Measurements from ENCODE around the gene BBS9.

BBS9 gene

DNA sequence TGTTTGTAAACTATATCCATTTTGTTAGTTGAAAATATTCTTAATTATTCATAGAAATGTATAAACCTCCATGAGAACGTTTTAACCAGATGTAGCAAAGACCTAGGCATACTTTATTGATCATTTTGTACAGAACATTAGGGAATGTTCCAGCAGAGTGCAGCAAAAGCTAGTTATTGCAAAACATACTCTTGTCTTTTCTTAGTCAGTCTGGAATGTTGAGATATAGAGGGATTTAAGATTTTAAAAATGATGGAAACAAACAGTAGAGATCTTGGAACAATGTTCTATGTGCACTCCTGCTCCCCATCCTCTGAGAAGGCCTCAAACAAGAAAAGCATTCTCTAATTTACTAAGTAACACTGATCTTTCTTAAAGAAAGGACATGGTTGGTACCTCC is 292.1 kb downstream of the BBS9 start:
- TF ChIP-seq EZH2 (IDR thresholded peaks at IDR 0.05) = no peak
- no peak for TF ChIP-seq FOXP2 (optimal IDR thresholded peaks at IDR 0.05; ENCODE audit: control extremely low read depth, extremely low read length, insufficient read depth)
- TF ChIP-seq POLR2AphosphoS5 (IDR thresholded peaks at IDR 0.05; ENCODE audit: borderline replicate concordance, low read depth, low read length) = no peak
- H3K4me3 ChIP-seq = no peak overlapping the region
- H3K36me3 ChIP-seq (ENCODE audit: insufficient read depth, low read length) = no peaks in the 10 kb centered on the region
- no peak overlapping the region for H3K27ac ChIP-seq
- no peak overlapping the region for H3K9ac ChIP-seq (ENCODE audit: insufficient read length)
- no peaks in the 10 kb centered on the region for H3K9me3 ChIP-seq (ENCODE audit: low read depth, low read length)
- DNase-seq (ENCODE audit: low read depth, low spot score) = no peak

DNA sequence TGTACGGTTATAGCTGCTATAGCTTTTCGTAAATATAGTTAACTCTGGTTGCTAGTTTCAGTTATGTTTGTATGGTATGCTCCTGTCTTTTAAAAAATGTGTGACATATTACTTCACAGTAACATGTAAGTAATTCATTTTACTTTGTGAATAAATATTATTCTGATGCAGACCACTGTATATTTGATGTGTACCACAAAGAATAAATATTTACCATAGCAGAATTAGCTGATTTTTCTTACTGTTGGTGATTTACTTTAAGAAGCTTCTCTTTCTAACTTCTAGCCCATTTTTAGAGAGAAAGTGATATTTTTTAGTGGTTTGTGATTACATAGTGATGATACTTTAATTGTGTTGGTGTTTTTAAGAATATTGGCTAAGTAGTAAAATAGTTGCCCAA is 292.8 kb downstream of the BBS9 start:
- Histone ChIP-seq H3K9ac (ENCODE audit: insufficient read length) (no peak overlapping the region), H3K9me3 (ENCODE audit: low read depth, low read length) (no peaks in the 10 kb centered on the region), H3K4me3 (no peak overlapping the region), H3K36me3 (ENCODE audit: insufficient read depth, low read length) (no peaks in the 10 kb centered on the region), H3K27ac (no peak overlapping the region)
- no peak for DNase-seq (ENCODE audit: low read depth, low spot score)
- TF ChIP-seq EZH2 (IDR thresholded peaks at IDR 0.05) = no peak
- TF ChIP-seq FOXP2 (optimal IDR thresholded peaks at IDR 0.05; ENCODE audit: control extremely low read depth, extremely low read length, insufficient read depth) = no peak
- no peak for TF ChIP-seq POLR2AphosphoS5 (IDR thresholded peaks at IDR 0.05; ENCODE audit: borderline replicate concordance, low read depth, low read length)

DNA sequence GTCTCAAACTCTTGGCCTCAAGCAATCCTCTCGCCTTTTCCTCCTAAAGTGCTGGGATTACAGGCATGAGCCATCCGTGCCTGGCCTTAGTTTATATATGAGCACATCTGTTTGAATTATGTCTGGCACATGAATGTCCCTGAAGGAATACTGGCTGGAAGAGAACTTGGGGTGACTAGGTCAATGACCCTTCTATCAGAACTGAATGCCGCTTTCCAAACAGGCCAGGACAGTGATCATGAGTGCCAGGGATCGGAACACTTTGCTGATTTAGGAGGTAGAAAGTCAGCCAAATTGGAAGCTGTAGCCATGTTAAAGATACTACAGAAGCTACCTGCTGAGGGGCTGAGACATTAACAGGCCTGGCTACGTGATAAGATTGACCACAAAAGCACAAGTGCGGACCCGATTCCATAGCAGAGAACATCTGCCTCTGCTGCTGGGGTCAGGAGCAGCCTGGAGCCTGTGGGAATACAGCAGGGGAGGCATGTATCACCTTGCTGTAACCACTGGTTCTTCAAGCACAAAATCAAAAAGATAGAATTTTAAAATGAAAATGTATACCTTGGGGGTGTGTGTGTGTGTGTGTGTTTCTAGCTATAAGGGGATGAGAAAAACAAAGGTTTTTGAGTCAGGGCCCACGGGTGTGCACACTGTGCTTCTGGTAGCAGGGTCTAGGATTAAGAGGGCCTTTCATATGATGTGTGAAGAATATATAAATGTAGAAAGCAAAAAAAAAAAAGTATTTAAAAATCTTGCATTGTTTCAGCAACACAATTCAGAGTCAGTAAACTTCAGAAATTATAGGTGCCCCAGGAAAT is 293.7 kb downstream of the BBS9 start:
- Histone ChIP-seq H3K9ac (ENCODE audit: insufficient read length) (no peak overlapping the region), H3K4me3 (no peak overlapping the region), H3K27ac (no peak overlapping the region), H3K9me3 (ENCODE audit: low read depth, low read length) (no peaks in the 10 kb centered on the region), H3K36me3 (ENCODE audit: insufficient read depth, low read length) (no peaks in the 10 kb centered on the region)
- DNase-seq (ENCODE audit: low read depth, low spot score) = no peak
- TF ChIP-seq FOXP2 (optimal IDR thresholded peaks at IDR 0.05; ENCODE audit: control extremely low read depth, extremely low read length, insufficient read depth) (no peak), POLR2AphosphoS5 (IDR thresholded peaks at IDR 0.05; ENCODE audit: borderline replicate concordance, low read depth, low read length) (no peak), EZH2 (IDR thresholded peaks at IDR 0.05) (no peak)

DNA sequence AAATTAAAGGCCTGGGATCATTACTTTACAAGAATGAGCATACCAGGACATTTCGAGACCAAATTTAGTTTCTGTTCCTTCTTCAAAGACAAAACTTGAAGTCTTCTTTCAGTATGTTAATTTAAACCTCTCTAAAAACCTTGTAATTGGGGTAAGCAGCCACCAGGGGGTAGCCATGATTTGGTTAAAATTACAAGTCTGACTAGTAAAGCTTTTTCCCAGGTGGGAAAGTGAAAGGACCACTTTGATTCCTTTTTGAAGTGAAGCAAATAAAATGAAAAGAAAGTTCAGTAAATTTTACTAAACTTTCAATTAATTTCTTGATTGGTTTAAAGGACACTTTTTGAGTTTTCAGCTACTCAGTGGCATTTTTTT is 294.3 kb downstream of the BBS9 start:
- no peak for DNase-seq (ENCODE audit: low read depth, low spot score)
- no peak overlapping the region for H3K27ac ChIP-seq
- H3K9me3 ChIP-seq (ENCODE audit: low read depth, low read length) = no peaks in the 10 kb centered on the region
- TF ChIP-seq FOXP2 (optimal IDR thresholded peaks at IDR 0.05; ENCODE audit: control extremely low read depth, extremely low read length, insufficient read depth) (no peak), EZH2 (IDR thresholded peaks at IDR 0.05) (no peak), POLR2AphosphoS5 (IDR thresholded peaks at IDR 0.05; ENCODE audit: borderline replicate concordance, low read depth, low read length) (no peak)
- no peak overlapping the region for H3K9ac ChIP-seq (ENCODE audit: insufficient read length)
- no peak overlapping the region for H3K4me3 ChIP-seq
- no peaks in the 10 kb centered on the region for H3K36me3 ChIP-seq (ENCODE audit: insufficient read depth, low read length)

DNA sequence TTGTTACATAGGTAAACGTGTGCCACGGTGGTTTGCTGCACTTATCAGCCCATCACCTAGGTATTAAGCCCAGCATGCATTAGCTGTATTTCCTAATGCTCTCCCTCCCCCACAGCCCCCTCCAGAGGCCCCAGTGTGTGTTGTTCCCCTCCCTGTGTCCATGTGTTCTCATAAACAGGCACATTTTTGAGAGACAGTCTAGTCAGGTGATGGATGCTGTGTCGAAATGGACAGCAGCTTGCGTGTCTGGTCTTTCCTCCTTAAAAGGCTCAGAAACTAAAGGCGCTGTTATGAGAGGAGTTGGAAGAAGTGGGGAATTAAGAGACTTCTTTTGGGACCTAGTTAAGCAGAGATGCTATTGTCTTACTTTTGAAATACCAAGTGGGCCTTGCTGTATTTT is 296.0 kb downstream of the BBS9 start:
- Histone ChIP-seq H3K36me3 (ENCODE audit: insufficient read depth, low read length) (no peaks in the 10 kb centered on the region), H3K27ac (no peak overlapping the region), H3K9me3 (ENCODE audit: low read depth, low read length) (no peaks in the 10 kb centered on the region), H3K9ac (ENCODE audit: insufficient read length) (no peak overlapping the region), H3K4me3 (no peak overlapping the region)
- TF ChIP-seq POLR2AphosphoS5 (IDR thresholded peaks at IDR 0.05; ENCODE audit: borderline replicate concordance, low read depth, low read length) = no peak
- TF ChIP-seq EZH2 (IDR thresholded peaks at IDR 0.05) = no peak
- no peak for TF ChIP-seq FOXP2 (optimal IDR thresholded peaks at IDR 0.05; ENCODE audit: control extremely low read depth, extremely low read length, insufficient read depth)
- no peak for DNase-seq (ENCODE audit: low read depth, low spot score)

DNA sequence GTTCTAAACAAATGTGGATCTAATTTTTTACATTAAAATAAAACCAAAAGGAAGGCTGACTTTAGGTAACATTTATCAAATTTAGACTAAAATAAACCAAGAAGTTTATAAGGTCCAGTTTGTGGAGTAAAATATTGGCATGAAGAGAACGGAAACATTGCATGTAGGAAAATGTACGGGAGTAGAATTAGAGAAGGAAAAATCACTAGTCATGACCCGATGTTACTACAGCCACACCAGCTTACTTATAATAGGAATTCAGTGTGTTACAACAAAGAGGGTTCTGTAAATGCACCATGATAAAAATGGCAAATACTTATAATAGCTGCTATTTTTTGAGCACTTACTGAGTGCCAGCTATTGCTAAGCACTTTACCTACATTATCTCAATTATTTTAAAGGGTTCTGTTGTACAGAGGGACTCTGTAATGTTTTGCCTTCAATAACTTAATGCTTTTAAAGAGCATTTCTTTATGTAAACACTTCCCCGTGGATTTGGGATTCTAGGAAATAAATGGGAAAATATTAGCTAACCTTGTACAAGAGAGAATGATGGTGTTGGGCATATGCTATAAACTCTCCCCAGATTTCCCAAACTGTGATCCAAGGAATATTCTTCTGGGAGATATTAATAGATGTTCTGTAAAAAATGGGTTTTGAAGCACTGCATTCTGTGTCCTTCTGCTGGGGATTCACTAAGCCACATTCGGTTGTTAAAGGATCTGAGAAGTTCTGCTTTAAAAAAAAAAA is 296.7 kb downstream of the BBS9 start:
- H3K36me3 ChIP-seq (ENCODE audit: insufficient read depth, low read length) = no peaks in the 10 kb centered on the region
- no peak overlapping the region for H3K9ac ChIP-seq (ENCODE audit: insufficient read length)
- no peak overlapping the region for H3K4me3 ChIP-seq
- no peaks in the 10 kb centered on the region for H3K9me3 ChIP-seq (ENCODE audit: low read depth, low read length)
- H3K27ac ChIP-seq = no peak overlapping the region
- TF ChIP-seq FOXP2 (optimal IDR thresholded peaks at IDR 0.05; ENCODE audit: control extremely low read depth, extremely low read length, insufficient read depth) (no peak), EZH2 (IDR thresholded peaks at IDR 0.05) (no peak), POLR2AphosphoS5 (IDR thresholded peaks at IDR 0.05; ENCODE audit: borderline replicate concordance, low read depth, low read length) (no peak)
- DNase-seq (ENCODE audit: low read depth, low spot score) = no peak

DNA sequence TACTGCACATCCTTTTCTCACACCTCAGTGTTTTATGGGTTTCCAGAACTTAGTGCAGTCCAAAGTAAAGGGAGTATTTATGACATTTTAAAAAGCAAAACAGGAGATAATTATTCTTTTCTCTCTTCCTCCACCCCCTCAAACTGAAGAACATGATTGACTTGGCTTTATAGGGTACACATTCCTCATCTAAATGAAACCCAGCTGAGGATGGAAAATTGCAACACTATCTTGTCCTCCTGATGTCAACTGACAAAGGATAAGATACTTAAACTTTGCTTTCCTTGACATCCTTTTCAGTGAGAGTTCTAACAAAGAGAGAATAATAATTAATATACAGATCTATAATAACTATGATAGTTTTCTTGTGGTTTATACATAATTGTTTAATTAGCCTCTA is 299.1 kb downstream of the BBS9 start:
- no peak overlapping the region for H3K4me3 ChIP-seq
- DNase-seq (ENCODE audit: low read depth, low spot score) = no peak
- no peak overlapping the region for H3K27ac ChIP-seq
- H3K9me3 ChIP-seq (ENCODE audit: low read depth, low read length) = no peaks in the 10 kb centered on the region
- H3K9ac ChIP-seq (ENCODE audit: insufficient read length) = no peak overlapping the region
- no peak for TF ChIP-seq EZH2 (IDR thresholded peaks at IDR 0.05)
- TF ChIP-seq FOXP2 (optimal IDR thresholded peaks at IDR 0.05; ENCODE audit: control extremely low read depth, extremely low read length, insufficient read depth) = no peak
- no peak for TF ChIP-seq POLR2AphosphoS5 (IDR thresholded peaks at IDR 0.05; ENCODE audit: borderline replicate concordance, low read depth, low read length)
- no peaks in the 10 kb centered on the region for H3K36me3 ChIP-seq (ENCODE audit: insufficient read depth, low read length)

DNA sequence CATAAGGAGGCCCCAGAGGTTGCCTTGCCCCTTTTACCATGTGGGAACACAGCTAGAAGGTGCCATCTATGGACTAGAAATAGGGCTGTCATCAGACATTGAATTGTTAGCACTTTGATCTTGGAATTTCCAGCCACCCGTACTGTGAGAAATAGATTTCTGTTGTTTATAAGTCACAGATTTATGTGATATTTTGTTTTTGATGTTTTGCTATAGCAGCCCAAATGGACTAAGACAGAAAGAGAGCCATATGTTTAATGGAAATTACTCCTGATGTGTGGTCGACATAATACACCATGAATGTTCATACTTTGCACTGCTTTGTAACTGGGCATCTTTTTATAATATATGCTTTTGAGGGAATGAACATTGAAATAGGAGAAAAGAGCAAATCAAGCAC is 302.2 kb downstream of the BBS9 start:
- Histone ChIP-seq H3K27ac (no peak overlapping the region), H3K4me3 (no peak overlapping the region), H3K36me3 (ENCODE audit: insufficient read depth, low read length) (no peaks in the 10 kb centered on the region), H3K9ac (ENCODE audit: insufficient read length) (no peak overlapping the region), H3K9me3 (ENCODE audit: low read depth, low read length) (no peaks in the 10 kb centered on the region)
- no peak for DNase-seq (ENCODE audit: low read depth, low spot score)
- no peak for TF ChIP-seq EZH2 (IDR thresholded peaks at IDR 0.05)
- no peak for TF ChIP-seq POLR2AphosphoS5 (IDR thresholded peaks at IDR 0.05; ENCODE audit: borderline replicate concordance, low read depth, low read length)

Data from SK-N-MC (cell line).